Activated naive CD4-positive, alpha-beta T cell treated with anti-CD3 and anti-CD28 coated beads, Interleukin-2, amount 50 U/mL, for 24 hours (primary cell): Measurements from ENCODE around the gene ZNRF3.

Source experiments
- H3K27ac Mint-ChIP-seq: one replicate; pipeline ENCODE4 v1.8.0; 2021; ENCODE audit warnings: mild to moderate bottlenecking, mixed read lengths
- H3K27me3 Mint-ChIP-seq: one replicate; pipeline ENCODE4 v1.8.0; 2021; ENCODE audit warnings: mixed read lengths
- H3K36me3 Mint-ChIP-seq: one replicate; pipeline ENCODE4 v1.8.0; 2021; ENCODE audit warnings: mixed read lengths
- H3K4me1 Mint-ChIP-seq: one replicate; pipeline ENCODE4 v1.8.0; 2021; ENCODE audit warnings: mixed read lengths
- H3K4me3 Mint-ChIP-seq: one replicate; pipeline ENCODE4 v1.8.0; 2021; ENCODE audit warnings: mild to moderate bottlenecking, mixed read lengths
- H3K9me3 Mint-ChIP-seq: one replicate; pipeline ENCODE4 v1.8.0; 2021; ENCODE audit warnings: mixed read lengths

ZNRF3 gene

DNA sequence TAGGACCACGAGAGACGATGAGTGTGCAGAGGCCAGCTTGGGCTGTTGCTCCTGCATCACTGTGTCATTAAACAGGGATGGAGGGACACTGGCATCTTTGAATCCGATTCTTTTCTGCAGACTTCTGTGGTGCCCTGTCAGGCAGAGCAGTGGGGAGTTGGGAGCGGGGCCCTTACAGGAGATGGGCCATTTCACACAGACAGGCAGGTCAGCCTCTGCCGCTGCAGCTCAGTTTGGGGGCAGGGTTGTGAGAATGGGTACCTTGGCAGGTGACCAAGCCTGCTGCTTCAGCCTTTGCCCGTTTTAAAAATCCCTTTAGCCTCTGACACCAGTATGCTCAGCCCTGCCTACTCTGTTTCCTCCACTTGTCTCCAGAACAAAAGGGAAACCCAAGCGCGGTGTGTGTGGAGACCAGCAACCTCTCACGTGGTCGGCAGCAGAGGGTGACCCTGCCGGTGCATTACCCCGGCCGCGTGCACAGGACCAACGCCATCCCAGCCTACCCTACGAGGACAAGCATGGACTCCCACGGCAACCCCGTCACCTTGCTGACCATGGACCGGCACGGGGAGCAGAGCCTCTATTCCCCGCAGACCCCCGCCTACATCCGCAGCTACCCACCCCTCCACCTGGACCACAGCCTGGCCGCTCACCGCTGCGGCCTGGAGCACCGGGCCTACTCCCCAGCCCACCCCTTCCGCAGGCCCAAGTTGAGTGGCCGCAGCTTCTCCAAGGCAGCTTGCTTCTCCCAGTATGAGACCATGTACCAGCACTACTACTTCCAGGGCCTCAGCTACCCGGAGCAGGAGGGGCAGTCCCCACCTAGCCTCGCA is 165.7 kb downstream of the ZNRF3 start:
- Mint-ChIP-seq H3K27me3 (no peaks in the 10 kb centered on the region), H3K36me3 (peaks cover 5% of the 10 kb centered on the region), H3K4me3 (no peak overlapping the region), H3K4me1 (no peaks in the 10 kb centered on the region), H3K9me3 (no peaks in the 10 kb centered on the region), H3K27ac (no peak overlapping the region)

DNA sequence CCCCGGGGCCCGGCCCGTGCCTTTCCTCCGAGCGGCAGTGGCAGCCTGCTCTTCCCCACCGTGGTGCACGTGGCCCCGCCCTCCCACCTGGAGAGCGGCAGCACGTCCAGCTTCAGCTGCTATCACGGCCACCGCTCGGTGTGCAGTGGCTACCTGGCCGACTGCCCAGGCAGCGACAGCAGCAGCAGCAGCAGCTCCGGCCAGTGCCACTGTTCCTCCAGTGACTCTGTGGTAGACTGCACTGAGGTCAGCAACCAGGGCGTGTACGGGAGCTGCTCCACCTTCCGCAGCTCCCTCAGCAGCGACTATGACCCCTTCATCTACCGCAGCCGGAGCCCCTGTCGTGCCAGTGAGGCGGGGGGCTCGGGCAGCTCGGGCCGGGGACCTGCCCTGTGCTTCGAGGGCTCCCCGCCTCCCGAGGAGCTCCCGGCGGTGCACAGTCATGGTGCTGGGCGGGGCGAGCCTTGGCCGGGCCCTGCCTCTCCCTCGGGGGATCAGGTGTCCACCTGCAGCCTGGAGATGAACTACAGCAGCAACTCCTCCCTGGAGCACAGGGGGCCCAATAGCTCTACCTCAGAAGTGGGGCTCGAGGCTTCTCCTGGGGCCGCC is 166.4 kb downstream of the ZNRF3 start:
- no peak overlapping the region for H3K27ac Mint-ChIP-seq
- H3K27me3 Mint-ChIP-seq = no peaks in the 10 kb centered on the region
- H3K4me1 Mint-ChIP-seq = no peaks in the 10 kb centered on the region
- H3K4me3 Mint-ChIP-seq = no peak overlapping the region
- no peaks in the 10 kb centered on the region for H3K9me3 Mint-ChIP-seq
- H3K36me3 Mint-ChIP-seq = peaks cover 5% of the 10 kb centered on the region

DNA sequence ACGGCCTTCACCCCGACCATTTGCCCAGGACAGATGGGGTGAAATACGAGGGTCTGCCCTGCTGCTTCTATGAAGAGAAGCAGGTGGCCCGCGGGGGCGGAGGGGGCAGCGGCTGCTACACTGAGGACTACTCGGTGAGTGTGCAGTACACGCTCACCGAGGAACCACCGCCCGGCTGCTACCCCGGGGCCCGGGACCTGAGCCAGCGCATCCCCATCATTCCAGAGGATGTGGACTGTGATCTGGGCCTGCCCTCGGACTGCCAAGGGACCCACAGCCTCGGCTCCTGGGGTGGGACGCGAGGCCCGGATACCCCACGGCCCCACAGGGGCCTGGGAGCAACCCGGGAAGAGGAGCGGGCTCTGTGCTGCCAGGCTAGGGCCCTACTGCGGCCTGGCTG is 167.1 kb downstream of the ZNRF3 start:
- no peak overlapping the region for H3K27ac Mint-ChIP-seq
- peaks cover 5% of the 10 kb centered on the region for H3K36me3 Mint-ChIP-seq
- H3K27me3 Mint-ChIP-seq = no peaks in the 10 kb centered on the region
- H3K9me3 Mint-ChIP-seq = no peaks in the 10 kb centered on the region
- H3K4me1 Mint-ChIP-seq = no peaks in the 10 kb centered on the region
- H3K4me3 Mint-ChIP-seq = no peak overlapping the region

DNA sequence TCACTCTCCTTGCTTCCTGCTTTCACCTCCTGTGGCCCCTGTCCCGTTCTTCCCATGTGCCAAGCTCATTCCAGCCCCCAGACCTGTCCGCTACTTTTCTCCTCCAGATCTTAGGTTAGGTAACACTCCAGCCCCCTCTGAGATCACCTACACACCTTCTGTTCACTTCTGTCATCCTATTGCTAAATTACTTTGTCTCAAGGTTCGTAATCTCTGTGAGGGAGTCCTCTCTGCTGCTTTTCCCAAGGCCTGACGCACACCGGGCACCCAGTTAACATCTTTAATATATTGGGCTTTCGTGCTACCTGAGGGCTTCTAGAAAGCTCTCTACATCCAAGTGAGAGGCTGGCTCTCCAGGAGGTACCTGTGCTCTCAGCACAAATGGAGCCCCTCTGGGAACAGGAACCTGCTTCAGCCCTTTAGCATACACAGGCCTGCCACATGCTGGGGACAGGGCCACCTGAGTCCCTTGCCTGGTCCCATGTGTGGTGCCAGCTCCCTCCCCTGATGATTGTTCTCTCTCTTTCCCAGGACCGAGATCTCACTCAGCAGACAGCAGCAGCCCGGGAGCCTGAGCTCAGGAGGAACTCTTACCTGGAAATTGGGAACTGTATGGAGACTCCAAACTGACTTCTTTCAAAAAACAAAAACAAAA is 169.8 kb downstream of the ZNRF3 start:
- no peak overlapping the region for H3K27ac Mint-ChIP-seq
- no peak overlapping the region for H3K4me3 Mint-ChIP-seq
- H3K36me3 Mint-ChIP-seq = peaks cover 2% of the 10 kb centered on the region
- H3K9me3 Mint-ChIP-seq = no peaks in the 10 kb centered on the region
- H3K4me1 Mint-ChIP-seq = no peaks in the 10 kb centered on the region
- no peaks in the 10 kb centered on the region for H3K27me3 Mint-ChIP-seq

- no peaks in the 10 kb centered on the region for H3K4me1 Mint-ChIP-seq
- no peaks in the 10 kb centered on the region for H3K27me3 Mint-ChIP-seq
- H3K36me3 Mint-ChIP-seq = peaks cover 2% of the 10 kb centered on the region
- no peak overlapping the region for H3K27ac Mint-ChIP-seq
- no peaks in the 10 kb centered on the region for H3K9me3 Mint-ChIP-seq
- no peak overlapping the region for H3K4me3 Mint-ChIP-seq
Measured at GRCh38 chr22:29054251-29054767, 170.9 kb downstream of the ZNRF3 start.

DNA sequence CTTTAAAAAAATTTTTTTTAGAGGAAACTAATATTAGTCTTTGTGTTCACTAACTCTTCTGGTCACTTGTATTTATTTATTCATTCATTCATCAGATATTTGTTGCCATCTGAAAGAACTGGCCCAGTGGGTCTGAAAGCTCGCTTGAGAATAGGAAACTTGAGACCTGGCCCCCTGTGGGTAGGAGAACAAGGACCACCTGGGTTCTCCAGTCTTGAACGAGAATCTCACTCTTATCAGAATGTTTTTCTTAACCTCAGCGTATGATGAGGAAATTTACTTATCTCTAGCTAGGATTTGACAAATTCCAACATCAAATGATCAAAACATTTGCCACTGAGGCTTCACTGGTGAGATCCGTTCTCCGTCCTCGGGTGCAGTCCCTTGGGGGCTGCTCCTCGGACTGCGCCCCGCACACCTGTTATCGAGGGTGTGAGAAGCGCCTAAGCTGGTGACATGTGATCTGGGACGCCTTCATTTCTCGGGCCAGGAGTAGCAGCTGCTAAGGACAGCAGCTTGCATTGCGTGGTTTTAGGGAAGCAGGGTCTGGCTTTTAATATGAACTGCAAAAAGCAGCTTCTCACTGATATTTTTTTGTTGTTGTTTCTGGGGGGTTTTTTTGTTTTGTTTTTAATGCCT is 171.9 kb downstream of the ZNRF3 start:
- Mint-ChIP-seq H3K4me1 (no peaks in the 10 kb centered on the region), H3K27ac (no peak overlapping the region), H3K9me3 (no peaks in the 10 kb centered on the region), H3K27me3 (no peaks in the 10 kb centered on the region), H3K4me3 (no peak overlapping the region), H3K36me3 (no peaks in the 10 kb centered on the region)

- Mint-ChIP-seq H3K4me3 (no peak overlapping the region), H3K27me3 (no peaks in the 10 kb centered on the region), H3K36me3 (no peaks in the 10 kb centered on the region), H3K27ac (no peak overlapping the region), H3K9me3 (no peaks in the 10 kb centered on the region), H3K4me1 (no peaks in the 10 kb centered on the region)
Measured at GRCh38 chr22:29056472-29056871, 173.1 kb downstream of the ZNRF3 start.

- Mint-ChIP-seq H3K9me3 (no peaks in the 10 kb centered on the region), H3K27me3 (peaks cover 3% of the 10 kb centered on the region), H3K27ac (no peak overlapping the region), H3K4me3 (no peak overlapping the region), H3K4me1 (peaks cover 3% of the 10 kb centered on the region), H3K36me3 (no peaks in the 10 kb centered on the region)
Measured at GRCh38 chr22:29060251-29060869, 177.0 kb downstream of the ZNRF3 start.

GRCh38 chr22:29060931-29061330 is 177.6 kb downstream of the ZNRF3 start:
- H3K27me3 Mint-ChIP-seq = peaks cover 3% of the 10 kb centered on the region
- H3K36me3 Mint-ChIP-seq = no peaks in the 10 kb centered on the region
- peaks cover 9% of the 10 kb centered on the region for H3K4me1 Mint-ChIP-seq
- no peak overlapping the region for H3K4me3 Mint-ChIP-seq
- no peaks in the 10 kb centered on the region for H3K9me3 Mint-ChIP-seq
- H3K27ac Mint-ChIP-seq = no peak overlapping the region

GRCh38 chr22:29061773-29062172 is 178.4 kb downstream of the ZNRF3 start, which contains the start of gene C22orf31:
Gene C22orf31 (minus strand): TSS chr22:29061831. CDS start chr22:29061792, 39 bp downstream.
- Mint-ChIP-seq H3K4me3 (no peak within 1 kb of the TSS), H3K36me3 (no peaks in the 10 kb centered on the region), H3K27me3 (peaks cover 3% of the 10 kb centered on the region), H3K4me1 (peaks cover 14% of the 10 kb centered on the region), H3K27ac (no peak within 1 kb of the TSS), H3K9me3 (no peaks in the 10 kb centered on the region)

- Mint-ChIP-seq H3K4me3 (no peak overlapping the region), H3K36me3 (no peaks in the 10 kb centered on the region), H3K4me1 (peaks cover 16% of the 10 kb centered on the region), H3K27ac (no peak overlapping the region), H3K9me3 (no peaks in the 10 kb centered on the region), H3K27me3 (peaks cover 3% of the 10 kb centered on the region)
Measured at GRCh38 chr22:29062286-29062821, 179.0 kb downstream of the ZNRF3 start.

GRCh38 chr22:29065468-29066190 is 182.3 kb downstream of the ZNRF3 start:
- Mint-ChIP-seq H3K36me3 (no peaks in the 10 kb centered on the region), H3K4me3 (no peak overlapping the region), H3K27ac (no peak overlapping the region), H3K4me1 (peaks cover 17% of the 10 kb centered on the region), H3K27me3 (peaks cover 7% of the 10 kb centered on the region), H3K9me3 (no peaks in the 10 kb centered on the region)

- Mint-ChIP-seq H3K4me3 (no peak overlapping the region), H3K9me3 (no peaks in the 10 kb centered on the region), H3K4me1 (peaks cover 42% of the 10 kb centered on the region), H3K27me3 (peaks cover 15% of the 10 kb centered on the region), H3K27ac (no peak overlapping the region), H3K36me3 (no peaks in the 10 kb centered on the region)
Measured at GRCh38 chr22:29069463-29069862, 186.1 kb downstream of the ZNRF3 start.

- Mint-ChIP-seq H3K4me1 (peaks cover 38% of the 10 kb centered on the region), H3K27me3 (peaks cover 21% of the 10 kb centered on the region), H3K27ac (no peak overlapping the region), H3K9me3 (no peaks in the 10 kb centered on the region), H3K4me3 (no peak overlapping the region), H3K36me3 (no peaks in the 10 kb centered on the region)
Measured at GRCh38 chr22:29070490-29070889, 187.1 kb downstream of the ZNRF3 start.
